Measurements from ENCODE around the gene REELD1.

The REELD1 gene

DNA sequence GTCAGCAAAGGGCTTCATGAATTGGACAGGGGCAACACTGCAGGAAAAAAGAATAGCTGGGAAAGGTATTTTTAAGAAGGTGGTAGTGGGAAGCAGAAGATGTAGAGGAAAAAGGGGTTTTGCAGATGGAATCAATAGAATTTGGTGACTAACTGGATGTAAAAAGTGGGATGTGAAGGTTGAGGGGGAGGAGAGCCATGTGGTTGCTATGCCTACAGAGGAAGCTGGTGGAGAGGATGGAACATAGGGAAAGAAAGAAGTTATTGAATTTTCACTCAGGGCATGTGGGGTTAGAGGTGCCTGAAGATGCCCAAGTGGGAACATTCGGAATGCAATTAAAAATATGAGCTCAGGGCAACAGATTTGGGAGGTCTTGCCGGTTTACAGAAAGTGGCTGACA lies 33.0 kb downstream of the REELD1 start:
- H3K4me3 ChIP-seq (ENCODE audit: low read depth, low read length), result no peak overlapping the region
- no peak for TF ChIP-seq CTCF (IDR thresholded peaks at IDR 0.05; ENCODE audit: low read depth, low read length)

GRCh38 chr4:146252969-146253611 lies 38.8 kb downstream of the REELD1 start:
- no peak overlapping the region for H3K4me3 ChIP-seq (ENCODE audit: low read depth, low read length)
- TF ChIP-seq CTCF (IDR thresholded peaks at IDR 0.05; ENCODE audit: low read depth, low read length), result no peak

GRCh38 chr4:146255463-146255862 lies 41.1 kb downstream of the REELD1 start:
- H3K4me3 ChIP-seq (ENCODE audit: low read depth, low read length), result no peak overlapping the region
- TF ChIP-seq CTCF (IDR thresholded peaks at IDR 0.05; ENCODE audit: low read depth, low read length), result no peak

DNA sequence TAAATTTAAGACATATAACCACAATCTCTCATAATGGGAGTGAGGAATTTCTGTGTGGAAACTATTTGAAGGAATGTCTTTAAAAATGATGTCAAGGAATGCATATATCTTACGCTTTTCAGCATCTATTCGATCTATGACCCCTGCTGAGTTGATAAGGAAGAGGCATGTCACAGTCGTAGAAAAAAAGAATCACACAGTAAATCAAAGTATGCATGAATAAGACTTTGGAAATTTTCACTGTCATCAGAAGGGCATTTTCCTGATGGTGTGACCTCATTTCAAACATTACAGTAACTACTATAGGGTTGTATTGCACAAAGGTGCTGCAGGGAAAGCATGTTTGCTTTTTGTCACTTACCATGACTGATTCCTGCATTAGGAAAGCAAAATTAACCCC lies 41.5 kb downstream of the REELD1 start:
- H3K4me3 ChIP-seq (ENCODE audit: low read depth, low read length), result no peak overlapping the region
- TF ChIP-seq CTCF (IDR thresholded peaks at IDR 0.05; ENCODE audit: low read depth, low read length), result no peak

GRCh38 chr4:146256328-146256727 lies 42.0 kb downstream of the REELD1 start:
- no peak overlapping the region for H3K4me3 ChIP-seq (ENCODE audit: low read depth, low read length)
- no peak for TF ChIP-seq CTCF (IDR thresholded peaks at IDR 0.05; ENCODE audit: low read depth, low read length)

DNA sequence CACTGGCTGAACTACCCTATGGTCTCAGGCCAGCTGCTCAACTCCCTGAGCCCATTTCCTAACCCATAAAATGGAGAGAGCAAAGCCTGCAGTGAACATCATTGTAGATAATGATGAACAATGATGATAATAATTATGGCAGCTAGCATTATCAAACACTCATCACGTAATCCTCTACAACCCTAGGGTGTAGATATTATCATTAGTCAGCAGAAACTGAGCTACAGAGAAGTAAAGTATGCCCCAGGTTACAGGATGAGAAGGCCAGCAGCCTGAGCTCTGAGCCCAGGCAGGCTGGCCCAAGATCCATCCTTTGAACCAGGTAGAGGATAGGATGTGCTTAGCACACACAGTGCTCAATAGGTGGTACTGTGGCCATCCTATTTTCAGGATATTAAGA lies 43.2 kb downstream of the REELD1 start:
- no peak for TF ChIP-seq CTCF (IDR thresholded peaks at IDR 0.05; ENCODE audit: low read depth, low read length)
- H3K4me3 ChIP-seq (ENCODE audit: low read depth, low read length), result no peak overlapping the region

- no peak overlapping the region for H3K4me3 ChIP-seq (ENCODE audit: low read depth, low read length)
- TF ChIP-seq CTCF (IDR thresholded peaks at IDR 0.05; ENCODE audit: low read depth, low read length), result no peak
These were observed 46.2 kb downstream of the REELD1 start for GRCh38 chr4:146260521-146260920.
